Myometrial cell (primary cell): ENCODE results near the gene GRIK2. TPM values are rescaled to one million over a fixed set of nuclear protein-coding genes. Genes with fewer than 3 reads are reported as not detected.

Experiments used
- total RNA-seq: library from RNA; depleted of rRNA; stranded (reverse); fragments of >200 nt; gene quantifications from 2 replicates; pipeline ENCODE4 v1.2.3, GENCODE V29; 2015

The GRIK2 gene
- not detected in 2 replicates for total RNA-seq

GRCh38 chr6:101393251-101393828, at the start of gene GRIK2:
Gene GRIK2, plus strand, starts transcription at chr6:101393708.

